NCI-H2227 (cell line): ENCODE data around the gene KRT81.
"Not testable (repeated sequence)": the region's sequence is repeated elsewhere in the genome, so short reads cannot be mapped to it uniquely, and the experiment has no call there.

Experiments
- DNase-seq: peaks from one replicate; lab custom pipeline; 2025; ENCODE audit not compliant: unreplicated experiment; lab: John Stamatoyannopoulos, UW

Gene KRT81

DNA sequence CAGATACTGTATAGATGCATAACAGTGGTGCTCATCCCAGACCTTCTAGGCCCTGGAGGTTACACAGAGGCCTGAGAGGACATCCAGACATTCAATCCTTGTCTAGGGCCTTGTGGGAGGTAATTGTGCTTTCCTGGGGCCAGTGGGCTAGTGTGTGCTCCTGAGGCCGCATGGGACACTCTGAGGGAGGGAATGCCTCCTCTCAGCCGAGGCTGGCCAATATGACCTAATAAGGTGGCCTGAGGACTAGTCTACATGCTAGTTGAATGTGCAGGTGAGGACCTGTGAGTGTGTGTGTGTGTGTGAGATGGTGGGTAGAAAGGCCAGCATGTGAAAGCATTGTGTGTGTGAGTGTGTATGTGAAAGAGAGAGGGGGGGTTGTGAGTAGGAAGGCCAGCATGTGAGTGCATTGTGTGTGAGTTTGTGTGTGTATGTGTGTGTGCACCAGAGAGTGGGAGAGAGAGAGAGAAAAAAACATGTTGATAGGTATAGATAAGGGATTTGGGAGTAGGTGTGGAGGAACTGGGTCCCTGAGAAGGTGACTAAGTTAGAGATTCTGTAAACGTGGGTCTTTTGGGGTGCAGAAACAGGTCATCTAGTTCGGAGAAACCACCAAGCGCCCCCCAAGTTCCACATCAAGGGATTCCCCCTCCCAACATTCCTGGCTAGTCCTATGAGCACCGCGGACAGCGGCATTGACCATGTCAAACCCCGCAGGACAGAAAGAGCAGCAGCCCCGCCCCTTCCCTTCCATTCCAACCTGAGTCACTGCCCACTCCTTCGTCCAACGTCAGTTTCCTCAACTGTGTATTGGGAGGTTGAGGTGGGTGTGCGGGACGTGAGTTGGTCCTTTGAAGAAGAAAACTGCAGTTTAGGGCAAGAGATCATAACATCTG is 9.7 kb upstream of the KRT81 start:
- DNase-seq = no peak

GRCh38 chr12:52298677-52299190 is 7.4 kb upstream of the KRT81 start:
- DNase-seq = no peak

DNA sequence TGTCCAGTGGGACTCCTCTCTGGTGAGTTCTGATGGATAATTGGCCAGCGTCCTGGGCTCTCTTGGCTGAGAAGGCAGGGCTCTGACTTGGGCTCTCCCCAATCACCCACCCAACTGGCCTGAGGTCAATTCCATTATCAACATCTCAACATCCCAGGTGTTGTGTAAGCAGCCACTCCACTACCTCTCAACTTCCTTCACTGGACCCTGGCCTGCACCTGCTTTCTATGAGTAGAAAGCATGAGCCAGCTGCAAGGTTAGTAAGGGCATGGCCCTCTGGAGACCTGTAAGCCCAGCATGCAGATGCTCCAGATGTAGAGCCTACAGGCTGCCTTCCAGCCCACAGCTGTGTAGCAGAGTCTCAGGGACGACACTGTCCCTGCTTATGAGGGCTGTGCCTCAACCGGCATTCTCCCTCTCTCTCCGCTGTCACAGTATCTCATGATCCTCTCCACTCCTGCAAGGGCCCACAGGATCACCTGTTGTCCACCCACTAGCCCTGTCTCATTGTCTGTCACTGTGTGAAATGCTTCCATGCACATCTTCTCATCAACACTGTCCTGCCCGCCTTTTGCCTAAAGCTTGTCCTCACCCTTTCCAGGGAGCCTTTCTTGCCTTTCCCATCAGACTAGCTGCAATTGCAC is 5.4 kb upstream of the KRT81 start:
- no peak for DNase-seq

DNA sequence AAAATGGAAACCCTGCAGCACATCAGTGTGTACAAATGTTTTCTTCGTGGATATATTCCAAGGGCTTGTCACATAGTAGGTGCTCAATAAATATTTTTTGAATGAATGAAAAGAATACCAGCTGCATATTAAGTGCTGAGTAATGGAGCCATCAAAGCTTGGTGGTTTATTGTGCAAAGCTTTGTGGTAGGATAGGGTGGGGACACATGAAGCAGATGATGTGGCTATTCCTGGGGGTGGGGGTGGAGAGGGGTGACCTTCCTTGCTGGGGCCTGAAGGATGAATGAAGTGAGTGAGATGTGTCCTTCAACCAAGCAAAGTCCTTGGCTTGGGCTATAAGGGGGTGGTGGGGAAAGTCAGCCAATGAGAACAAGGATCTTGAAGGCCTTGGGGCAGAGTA is 4.3 kb upstream of the KRT81 start:
- DNase-seq = no peak

DNA sequence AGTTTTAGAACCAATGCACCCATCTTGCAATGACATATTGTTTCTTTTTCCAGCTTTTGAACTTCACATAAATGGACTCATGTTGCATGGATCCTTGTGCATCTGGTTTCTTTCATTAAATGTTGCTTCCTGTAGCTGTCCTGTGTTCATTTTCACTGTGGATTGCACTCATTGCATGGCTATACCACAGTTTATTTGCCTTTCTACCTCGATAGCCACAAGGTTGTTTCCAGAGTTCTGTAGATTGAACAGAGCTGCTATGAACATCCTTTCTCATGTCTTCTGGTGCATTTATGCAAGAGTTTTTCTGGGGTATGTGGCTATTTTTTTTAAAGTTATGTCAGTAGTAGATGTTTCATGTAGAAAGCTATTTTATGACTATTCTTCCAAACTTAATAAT is 3.5 kb upstream of the KRT81 start:
- DNase-seq = no peak

DNA sequence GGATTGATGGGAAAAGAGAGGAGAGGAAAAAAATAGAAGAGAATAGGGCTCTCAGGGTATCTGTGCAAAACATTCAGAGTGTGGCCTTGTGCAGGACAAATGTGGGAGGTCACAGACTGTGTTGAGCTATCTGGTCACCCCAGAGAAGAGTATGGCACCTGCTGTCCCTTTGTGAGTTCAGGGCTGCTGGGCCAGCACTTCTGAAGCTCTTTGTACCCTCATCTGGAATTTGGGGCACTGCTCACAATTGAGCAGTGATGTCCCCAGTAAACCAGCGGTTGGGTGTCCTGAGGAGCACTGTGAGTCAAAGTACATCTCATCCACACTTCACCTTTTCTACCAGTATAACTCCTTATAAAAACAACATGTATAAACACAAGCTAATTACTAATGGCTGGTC is 2.6 kb upstream of the KRT81 start:
- no peak for DNase-seq

DNA sequence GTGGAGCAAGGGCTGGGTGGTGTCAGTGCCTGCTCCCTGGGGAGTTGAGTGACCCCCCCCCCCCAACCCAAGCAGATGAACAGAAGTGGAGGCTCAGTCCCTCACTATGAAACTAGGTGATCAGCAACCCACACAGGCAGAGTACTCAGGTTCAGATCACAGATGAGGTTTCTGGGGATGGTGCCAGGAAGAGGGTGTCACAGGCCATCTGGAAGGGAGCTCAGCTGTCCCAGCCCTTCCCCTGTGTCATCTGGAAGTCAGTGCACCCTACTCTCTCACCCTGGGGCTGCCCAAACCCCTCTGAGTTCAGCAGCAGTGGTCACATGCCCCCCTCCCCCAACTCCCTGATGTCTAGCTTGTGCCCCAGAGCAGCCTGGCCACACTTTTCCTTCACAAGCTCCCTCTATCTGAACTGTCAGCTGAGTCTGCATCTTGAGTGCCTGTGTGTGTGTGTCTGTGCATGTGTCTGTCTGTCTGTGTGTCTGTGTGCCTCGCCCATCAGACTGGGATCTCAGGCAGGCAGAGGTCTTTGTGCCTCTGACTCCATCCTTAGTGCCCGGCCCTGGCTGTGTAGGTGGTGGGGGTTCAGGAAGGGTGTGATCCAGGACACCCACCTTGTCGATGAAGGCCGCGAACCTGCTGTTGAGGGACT is 725 bp downstream of the KRT81 start:
- DNase-seq = not testable (repeated sequence)

- not testable (repeated sequence) for DNase-seq
Observed at GRCh38 chr12:52287816-52288805, 3.2 kb downstream of the KRT81 start.

- not testable (repeated sequence) for DNase-seq
Observed at GRCh38 chr12:52286857-52287785, 4.2 kb downstream of the KRT81 start.

DNA sequence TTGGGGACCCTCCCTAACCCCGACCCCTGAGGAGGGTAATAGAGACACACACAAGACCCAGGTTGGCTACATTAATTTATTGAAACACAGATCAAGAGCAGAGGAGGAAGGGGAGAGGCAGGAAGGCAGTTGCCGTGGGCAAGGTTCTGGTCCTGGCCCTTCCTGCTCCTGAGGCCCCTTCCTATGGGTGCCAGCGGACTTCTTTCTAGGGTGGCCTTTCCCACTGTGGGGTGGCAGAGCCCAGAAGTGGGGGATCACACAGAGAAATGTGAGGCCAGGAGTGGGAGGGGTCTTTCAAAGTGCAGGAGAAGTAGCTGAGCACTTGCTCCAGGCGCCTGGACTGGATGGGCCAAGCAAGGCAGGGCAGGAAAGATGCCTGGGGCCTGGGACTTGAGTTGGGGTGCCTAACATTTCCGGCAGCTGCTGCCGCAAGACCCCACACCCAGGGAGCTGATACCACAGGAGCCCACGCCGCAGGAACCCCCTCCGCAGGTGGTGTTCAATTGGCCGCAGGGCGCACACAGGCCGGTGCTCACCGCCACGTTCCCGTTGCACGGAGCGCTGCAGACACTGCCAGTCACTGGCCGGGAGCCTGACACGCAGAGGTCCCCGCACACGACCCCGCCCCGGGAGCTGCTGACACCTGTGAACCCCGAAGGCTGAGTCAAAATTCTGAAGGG is 5.3 kb downstream of the KRT81 start:
- no peak for DNase-seq

DNA sequence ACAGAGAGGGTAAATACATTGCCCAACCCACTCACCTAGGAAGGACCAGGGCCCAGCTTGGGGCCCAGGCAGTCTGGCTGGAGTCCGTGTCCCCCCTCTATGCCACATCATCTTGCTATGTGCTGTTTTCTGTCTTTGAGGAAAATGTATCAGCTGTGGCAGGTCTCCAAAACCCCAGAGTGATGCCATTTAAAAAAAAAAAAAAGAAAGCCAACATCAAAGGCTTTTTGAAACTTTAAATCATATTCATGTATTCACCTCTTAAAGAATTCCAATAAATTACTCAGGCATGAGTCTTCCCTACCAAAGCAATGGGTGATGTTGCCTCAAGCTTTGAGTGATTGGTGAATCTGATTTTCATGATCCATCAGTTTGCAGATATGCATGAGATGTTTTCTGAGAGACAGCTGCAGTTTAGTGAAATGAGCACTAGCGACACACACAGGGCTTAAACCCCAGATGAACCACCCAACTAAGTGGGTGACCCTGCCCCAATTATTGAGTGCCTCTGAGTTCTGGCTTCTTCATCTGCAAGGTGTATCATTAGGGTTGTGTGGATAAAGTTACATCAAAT is 6.1 kb downstream of the KRT81 start:
- no peak for DNase-seq

DNA sequence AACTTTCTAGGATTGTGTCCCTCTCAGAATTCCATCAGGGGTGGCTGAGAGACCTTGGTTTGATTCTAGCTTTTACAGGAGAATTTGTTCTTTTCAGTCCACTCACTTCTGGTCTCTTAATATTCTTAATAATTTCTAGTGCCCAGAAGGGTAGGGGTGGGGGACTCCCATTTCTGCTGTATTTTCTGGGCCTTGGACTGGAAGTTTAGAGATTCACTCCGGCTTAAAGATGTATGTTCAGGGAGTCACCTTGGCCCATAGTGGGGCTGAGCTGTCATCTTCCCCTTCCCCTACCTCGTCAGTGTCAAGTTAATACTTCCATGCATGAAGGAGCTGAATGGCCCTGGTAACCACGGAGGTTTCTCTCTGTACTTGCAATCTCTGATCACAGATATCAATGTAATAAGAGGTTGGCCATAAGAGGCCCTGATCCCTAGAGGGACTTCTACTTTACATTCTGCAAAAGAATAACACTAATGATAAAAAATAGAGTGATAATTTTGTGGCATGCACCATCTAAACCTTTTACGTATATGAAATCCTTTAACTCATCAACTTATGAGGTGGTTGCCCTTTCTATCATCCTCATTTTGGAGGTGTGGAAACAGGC is 6.7 kb downstream of the KRT81 start:
- no peak for DNase-seq

DNA sequence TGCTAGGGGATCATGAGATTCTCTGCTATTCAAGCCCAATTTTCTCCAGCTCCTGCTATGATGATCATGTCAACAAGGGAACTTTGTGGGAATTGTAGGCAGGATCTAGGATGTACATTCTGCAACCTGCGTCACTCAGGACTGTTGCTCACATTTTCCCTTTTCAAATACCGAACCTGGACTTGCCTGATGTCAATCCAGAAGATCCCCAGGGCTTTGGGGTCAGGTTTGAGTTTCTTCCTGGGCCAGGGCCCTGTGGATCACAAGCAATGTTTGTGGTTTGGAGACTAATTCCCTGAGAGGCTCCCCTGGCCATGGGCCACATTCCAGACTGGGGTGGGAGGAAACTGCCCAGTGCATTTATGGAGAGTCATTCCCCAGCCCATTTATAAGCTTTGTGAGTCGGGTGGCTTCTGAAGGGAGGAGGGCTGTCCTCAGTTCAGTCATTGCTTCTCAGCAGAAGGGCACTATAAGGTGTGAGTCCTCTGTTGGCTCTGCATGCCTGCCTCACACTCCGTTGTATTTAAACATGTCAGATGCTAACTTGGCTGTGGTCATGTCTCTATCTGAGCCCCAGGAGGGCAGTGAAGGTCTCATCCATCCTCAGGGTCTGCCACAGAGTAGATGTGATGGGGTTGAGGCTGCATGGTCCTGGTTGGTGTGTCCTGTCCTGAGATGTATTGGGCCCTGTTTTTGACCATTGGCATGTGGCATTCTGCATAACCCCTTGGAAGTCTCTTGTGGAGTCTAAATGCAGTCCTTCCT is 10.4 kb downstream of the KRT81 start:
- DNase-seq = no peak

- DNase-seq = no peak
Observed at GRCh38 chr12:52280319-52280795, 11.0 kb downstream of the KRT81 start.

GRCh38 chr12:52279422-52280318 is 11.7 kb downstream of the KRT81 start:
- DNase-seq = no peak
